ENCODE results near the gene EFCAB11.
"Not testable (repeated sequence)": the region's sequence is repeated elsewhere in the genome, so short reads cannot be mapped to it uniquely, and the experiment has no call there.

The EFCAB11 gene

GRCh38 chr14:89911010-89911919 is 43.3 kb downstream of the EFCAB11 start:
- no peak for DNase-seq (ENCODE audit: low read depth)

- DNase-seq (ENCODE audit: low read depth) = no peak
These were observed 43.9 kb downstream of the EFCAB11 start for GRCh38 chr14:89910691-89911009.

GRCh38 chr14:89909586-89909985 is 44.9 kb downstream of the EFCAB11 start:
- DNase-seq (ENCODE audit: low read depth) = no peak

GRCh38 chr14:89908712-89909450 is 45.6 kb downstream of the EFCAB11 start:
- DNase-seq (ENCODE audit: low read depth) = no peak

- DNase-seq (ENCODE audit: low read depth) = no peak
These were observed 46.9 kb downstream of the EFCAB11 start for GRCh38 chr14:89907655-89908054.

GRCh38 chr14:89906000-89906399 is 48.5 kb downstream of the EFCAB11 start:
- no peak for DNase-seq (ENCODE audit: low read depth)

GRCh38 chr14:89903340-89903952 is 51.1 kb downstream of the EFCAB11 start:
- DNase-seq (ENCODE audit: low read depth) = no peak

- DNase-seq (ENCODE audit: low read depth) = no peak
These were observed 51.6 kb downstream of the EFCAB11 start for GRCh38 chr14:89902881-89903280.

- DNase-seq (ENCODE audit: low read depth) = no peak
These were observed 53.7 kb downstream of the EFCAB11 start for GRCh38 chr14:89900802-89901201.

GRCh38 chr14:89899917-89900663 is 54.4 kb downstream of the EFCAB11 start:
- no peak for DNase-seq (ENCODE audit: low read depth)

- DNase-seq (ENCODE audit: low read depth) = no peak
These were observed 55.2 kb downstream of the EFCAB11 start for GRCh38 chr14:89899291-89899690.

- not testable (repeated sequence) for DNase-seq (ENCODE audit: low read depth)
These were observed 61.1 kb downstream of the EFCAB11 start for GRCh38 chr14:89893388-89893787.

- DNase-seq (ENCODE audit: low read depth) = no peak
These were observed 61.6 kb downstream of the EFCAB11 start for GRCh38 chr14:89892953-89893352.

GRCh38 chr14:89891721-89892120 is 62.8 kb downstream of the EFCAB11 start:
- DNase-seq (ENCODE audit: low read depth) = not testable (repeated sequence)

- no peak for DNase-seq (ENCODE audit: low read depth)
These were observed 63.5 kb downstream of the EFCAB11 start for GRCh38 chr14:89891055-89891454.

- no peak for DNase-seq (ENCODE audit: low read depth)
These were observed 63.9 kb downstream of the EFCAB11 start for GRCh38 chr14:89890589-89890988.

GRCh38 chr14:89889626-89890025 is 64.9 kb downstream of the EFCAB11 start:
- DNase-seq (ENCODE audit: low read depth) = no peak

- DNase-seq (ENCODE audit: low read depth) = no peak
These were observed 69.8 kb downstream of the EFCAB11 start for GRCh38 chr14:89884761-89885160.

- no peak for DNase-seq (ENCODE audit: low read depth)
These were observed 72.7 kb downstream of the EFCAB11 start for GRCh38 chr14:89881839-89882238.

GRCh38 chr14:89874091-89874490 is 80.4 kb downstream of the EFCAB11 start:
- DNase-seq (ENCODE audit: low read depth) = not testable (repeated sequence)

- DNase-seq (ENCODE audit: low read depth) = no peak
These were observed 84.2 kb downstream of the EFCAB11 start for GRCh38 chr14:89870316-89870715.

- DNase-seq (ENCODE audit: low read depth) = no peak
These were observed 84.9 kb downstream of the EFCAB11 start for GRCh38 chr14:89869606-89870005.
